Muscle of leg (tissue), 11 donors: Measurements from ENCODE around the gene SHC3. TPM values are rescaled to one million over a fixed set of nuclear protein-coding genes. Genes with fewer than 3 reads are reported as not detected.

Experiments used
- DNase-seq: peaks from one replicate; pipeline ENCODE4 v3.0.0; 2013
- H3K27ac ChIP-seq: one replicate; pipeline ENCODE4 v1.5.1; 2013; ENCODE audit warnings: mild to moderate bottlenecking, low read length, control low read depth
- H3K27me3 ChIP-seq: one replicate; pipeline ENCODE4 v1.6.1; 2013; ENCODE audit warnings: low read length; ENCODE audit not compliant: control insufficient read depth, insufficient read depth
- H3K36me3 ChIP-seq: one replicate; pipeline ENCODE4 v1.6.1; 2013; ENCODE audit warnings: low read length; ENCODE audit not compliant: control insufficient read depth, insufficient read depth
- H3K4me1 ChIP-seq: one replicate; pipeline ENCODE4 v1.6.1; 2013; ENCODE audit warnings: low read length; ENCODE audit not compliant: control insufficient read depth, insufficient read depth
- H3K4me3 ChIP-seq: one replicate; pipeline ENCODE4 v1.5.1; 2013; ENCODE audit warnings: low read length, control low read depth
- H3K9me3 ChIP-seq: replicated peaks from 2 replicates; pipeline ENCODE4 v1.6.1; 2013; ENCODE audit warnings: low read depth, low read length; ENCODE audit not compliant: control insufficient read depth
- WGBS: methylation state at CpG from one replicate; pipeline ENCODE4 v1.1.5; 2013; ENCODE audit warnings: missing lambda C conversion rate; ENCODE audit not compliant: insufficient coverage; 5-methylcytosine and 5-hydroxymethylcytosine counted together
- polyA plus RNA-seq, 8 donors: library from polyadenylated mRNA; unstranded; fragments of 120-200 nt; gene quantifications; one replicate each; pipeline versions ENCODE4 v1.2.1 to v1.2.3, GENCODE V29; 2013; ENCODE audit warnings: inconsistent platforms in 1 of 8, low replicate concordance in 1 of 8; ENCODE audit not compliant: insufficient read length in 8 of 8, insufficient read depth in 1 of 8
- total RNA-seq: library from RNA; stranded (reverse); fragments of 120-200 nt; gene quantifications from one replicate; pipeline ENCODE4 v1.2.4, GENCODE V29; 2013

The SHC3 gene
- total and polyA plus RNA-seq, 9 donors: 0.45 to 1.1 (median 0.65) TPM

DNA sequence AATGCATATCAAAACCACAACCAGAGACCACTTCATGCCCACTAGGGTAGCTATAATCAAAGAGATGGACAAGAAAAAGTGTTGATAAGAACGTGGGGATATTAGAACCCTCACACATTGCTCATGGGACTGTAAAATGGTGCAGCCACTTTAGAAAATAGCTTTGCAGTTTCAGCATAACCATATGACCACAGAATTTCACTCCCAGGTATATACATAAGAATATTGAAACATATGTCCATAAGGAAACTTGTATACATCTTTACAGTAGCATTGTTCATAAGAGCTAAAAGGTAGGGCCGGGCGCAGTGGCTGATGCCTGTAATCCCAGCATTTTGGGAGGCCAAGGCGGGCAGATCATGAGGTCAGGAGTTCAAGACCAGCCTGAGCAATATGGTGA, 131.0 kb downstream of the SHC3 start:
- Histone ChIP-seq H3K4me1 (no peaks in the 10 kb centered on the region), H3K36me3 (no peaks in the 10 kb centered on the region), H3K27me3 (no peaks in the 10 kb centered on the region), H3K9me3 (no peaks in the 10 kb centered on the region), H3K4me3 (no peak overlapping the region), H3K27ac (no peak overlapping the region)
- DNase-seq: no peak
- no CpG with 5 or more reads among the region's 4 CpGs for WGBS

DNA sequence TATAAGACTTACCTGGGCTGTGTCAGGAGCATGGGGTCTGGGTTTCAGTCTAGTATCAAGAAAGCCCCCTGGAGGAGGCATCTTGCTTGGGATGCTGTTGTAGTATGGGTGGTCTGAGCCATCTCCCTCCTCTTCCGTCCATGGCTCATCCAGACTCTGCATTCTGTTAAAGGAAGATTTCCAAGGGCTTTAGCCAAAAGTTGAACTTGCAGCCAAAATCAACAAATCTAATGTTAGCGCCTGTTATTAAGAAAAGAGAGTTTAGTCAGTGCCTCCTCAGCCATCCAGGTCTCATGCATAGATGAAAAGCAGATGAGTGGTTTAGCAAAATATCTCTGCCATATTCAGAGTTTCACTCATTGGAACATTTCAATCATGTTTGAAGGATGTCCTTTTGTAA, 131.8 kb downstream of the SHC3 start:
- Histone ChIP-seq H3K27me3 (no peaks in the 10 kb centered on the region), H3K27ac (no peak overlapping the region), H3K4me3 (no peak overlapping the region), H3K9me3 (no peaks in the 10 kb centered on the region), H3K36me3 (no peaks in the 10 kb centered on the region), H3K4me1 (no peaks in the 10 kb centered on the region)
- DNase-seq: peak; percentile 76
- WGBS: no CpG with 5 or more reads among the region's 2 CpGs

DNA sequence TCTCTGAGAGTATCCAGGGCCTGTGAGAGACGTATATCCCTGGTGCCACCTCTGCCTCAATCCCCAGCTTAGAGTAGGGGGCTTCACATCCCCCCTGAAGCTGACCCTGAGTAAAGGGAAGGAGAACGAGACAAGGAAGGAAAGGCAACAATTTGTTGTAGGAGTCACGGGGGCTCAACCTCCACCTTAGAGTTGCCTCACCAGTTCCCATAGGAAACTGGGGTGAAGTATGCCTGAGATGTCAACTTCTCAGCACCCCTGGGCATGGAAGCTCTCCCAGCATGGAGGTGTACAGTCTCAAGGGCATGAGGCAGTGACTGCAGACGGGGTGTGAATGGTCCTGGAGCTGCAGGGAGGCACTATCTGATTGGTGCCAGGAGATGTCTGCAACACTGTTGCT, 133.7 kb downstream of the SHC3 start:
- Histone ChIP-seq H3K9me3 (no peaks in the 10 kb centered on the region), H3K4me1 (no peaks in the 10 kb centered on the region), H3K27me3 (no peaks in the 10 kb centered on the region), H3K27ac (no peak overlapping the region), H3K36me3 (no peaks in the 10 kb centered on the region), H3K4me3 (no peak overlapping the region)
- no peak for DNase-seq
- no CpG with 5 or more reads among the region's 4 CpGs for WGBS

DNA sequence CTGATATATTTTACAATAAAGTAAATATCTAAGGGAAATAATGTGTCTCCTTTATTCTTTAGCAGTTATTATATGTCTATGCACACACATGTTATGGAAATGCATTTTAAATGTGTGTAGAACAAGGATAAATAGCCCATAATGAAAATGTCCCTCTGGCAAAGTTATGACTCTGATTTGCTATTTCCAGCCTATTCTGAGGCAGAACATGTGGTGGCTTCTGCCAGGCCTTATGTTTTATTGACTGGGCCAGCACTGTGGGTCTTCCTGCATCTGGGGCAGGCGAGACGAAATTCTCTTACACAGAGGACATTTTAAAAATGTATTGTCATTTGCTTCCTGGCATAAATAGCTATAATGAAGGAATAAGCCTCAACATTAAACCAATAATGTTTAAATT, 134.5 kb downstream of the SHC3 start:
- WGBS: no CpG with 5 or more reads among the region's 2 CpGs
- Histone ChIP-seq H3K4me1 (no peaks in the 10 kb centered on the region), H3K27me3 (no peaks in the 10 kb centered on the region), H3K4me3 (no peak overlapping the region), H3K36me3 (no peaks in the 10 kb centered on the region), H3K27ac (no peak overlapping the region), H3K9me3 (no peaks in the 10 kb centered on the region)
- DNase-seq: no peak

DNA sequence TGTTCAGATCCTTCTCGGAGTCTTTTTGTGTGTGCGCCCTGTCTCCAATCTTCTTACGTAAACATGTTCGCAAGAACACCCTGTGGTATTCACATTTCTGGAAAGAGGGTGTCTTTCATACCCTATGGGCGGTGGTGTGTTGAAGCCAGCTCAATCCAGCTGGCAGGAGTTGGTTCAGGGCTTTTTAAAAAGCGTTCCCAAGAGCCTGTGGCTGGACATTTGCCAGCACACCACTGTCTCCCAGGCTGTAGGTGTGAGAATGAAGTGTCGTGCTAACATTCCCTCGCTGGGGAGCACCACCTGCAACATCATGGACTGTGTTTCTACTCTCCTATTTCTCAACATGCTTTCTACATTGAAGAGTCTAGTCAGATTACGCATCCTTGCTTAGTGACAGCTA, 135.6 kb downstream of the SHC3 start:
- H3K9me3 ChIP-seq: no peaks in the 10 kb centered on the region
- H3K4me1 ChIP-seq: peaks cover 9% of the 10 kb centered on the region
- 82% methylated on average over 4 of the region's 9 CpGs for WGBS
- no peaks in the 10 kb centered on the region for H3K27me3 ChIP-seq
- DNase-seq: no peak
- no peak overlapping the region for H3K4me3 ChIP-seq
- H3K27ac ChIP-seq: no peak overlapping the region
- H3K36me3 ChIP-seq: no peaks in the 10 kb centered on the region

DNA sequence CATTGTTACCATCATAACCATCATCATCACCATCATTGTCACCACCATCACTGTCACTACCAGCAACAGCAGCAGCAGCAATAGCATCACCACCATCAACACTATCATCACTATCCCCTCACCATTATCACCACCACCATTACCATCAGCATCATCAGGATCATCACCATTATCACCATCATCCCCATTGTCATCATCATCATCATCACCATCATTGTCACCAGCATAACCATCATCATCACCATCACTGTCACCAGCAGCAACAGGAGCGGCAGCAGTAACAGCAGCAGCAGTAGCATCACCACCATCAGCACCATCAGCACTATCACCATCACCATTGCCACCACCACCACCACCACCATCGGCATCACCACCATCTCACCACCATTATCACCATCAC, 139.0 kb downstream of the SHC3 start:
- H3K27me3 ChIP-seq: no peaks in the 10 kb centered on the region
- no peak overlapping the region for H3K4me3 ChIP-seq
- no peaks in the 10 kb centered on the region for H3K9me3 ChIP-seq
- no peak overlapping the region for H3K27ac ChIP-seq
- H3K4me1 ChIP-seq: peaks cover 12% of the 10 kb centered on the region
- 100% methylated on average over 2 of the region's 2 CpGs for WGBS
- H3K36me3 ChIP-seq: no peaks in the 10 kb centered on the region
- DNase-seq: no peak

DNA sequence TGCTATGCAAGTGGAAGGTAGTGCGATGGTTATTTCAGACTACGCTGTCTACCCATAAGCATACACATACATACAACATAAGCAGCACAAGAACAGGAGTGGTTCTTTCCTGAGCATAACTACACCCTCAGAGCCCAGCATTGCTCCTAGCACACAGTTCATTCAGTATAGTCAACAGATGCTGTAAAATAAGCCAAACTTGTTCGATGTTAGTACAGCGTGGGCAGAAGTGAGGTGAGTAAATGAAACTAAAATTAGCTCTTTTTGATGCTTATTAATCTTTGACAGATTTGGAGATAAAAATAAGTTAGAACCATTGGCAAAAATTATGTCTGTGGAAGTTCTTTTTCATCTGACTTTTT, 139.5 kb downstream of the SHC3 start:
- Histone ChIP-seq H3K27ac (no peak overlapping the region), H3K27me3 (no peaks in the 10 kb centered on the region), H3K9me3 (no peaks in the 10 kb centered on the region), H3K36me3 (no peaks in the 10 kb centered on the region), H3K4me3 (no peak overlapping the region), H3K4me1 (peaks cover 12% of the 10 kb centered on the region)
- no peak for DNase-seq
- WGBS: no CpG with 5 or more reads among the region's 4 CpGs

DNA sequence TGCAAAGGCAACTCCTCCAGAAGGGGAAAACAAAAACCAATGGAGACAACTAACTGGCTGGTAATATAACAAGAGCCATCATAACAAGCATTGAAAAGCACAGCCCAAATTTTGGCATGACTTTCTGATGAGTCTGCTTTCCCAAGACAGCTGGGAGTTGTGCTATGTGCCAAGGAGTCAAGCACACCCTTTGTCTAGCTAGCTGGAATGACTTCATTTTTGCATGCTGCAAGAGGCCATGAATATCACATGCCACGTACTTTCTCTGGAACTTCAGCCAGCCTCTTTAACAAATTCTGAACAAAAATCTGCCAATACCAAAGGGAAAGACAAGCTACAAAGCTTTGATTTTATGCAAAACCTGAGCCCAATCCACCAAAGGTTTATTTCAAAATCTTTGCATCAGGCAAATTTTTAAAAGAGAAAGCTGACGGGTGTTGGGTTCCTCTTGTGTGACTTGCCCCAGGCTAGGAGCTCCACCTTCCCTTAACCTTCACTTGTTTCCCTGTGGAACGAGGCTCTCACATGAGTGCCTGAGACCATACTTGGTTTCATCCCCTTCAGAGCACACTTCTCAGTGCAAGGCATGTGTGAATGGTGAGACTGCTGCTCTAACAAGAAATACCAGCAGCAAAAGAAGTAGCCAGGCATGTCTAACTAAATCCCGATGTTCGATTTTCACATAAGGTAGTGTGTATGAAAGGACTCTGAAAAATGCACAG, 140.1 kb downstream of the SHC3 start:
- no peaks in the 10 kb centered on the region for H3K9me3 ChIP-seq
- H3K4me1 ChIP-seq: peaks cover 12% of the 10 kb centered on the region
- no peaks in the 10 kb centered on the region for H3K27me3 ChIP-seq
- 44% methylated on average over 1 of the region's 5 CpGs for WGBS
- H3K36me3 ChIP-seq: no peaks in the 10 kb centered on the region
- DNase-seq: peak; percentile 86
- H3K4me3 ChIP-seq: no peak overlapping the region
- peak overlapping the region; percentile 20 for H3K27ac ChIP-seq

DNA sequence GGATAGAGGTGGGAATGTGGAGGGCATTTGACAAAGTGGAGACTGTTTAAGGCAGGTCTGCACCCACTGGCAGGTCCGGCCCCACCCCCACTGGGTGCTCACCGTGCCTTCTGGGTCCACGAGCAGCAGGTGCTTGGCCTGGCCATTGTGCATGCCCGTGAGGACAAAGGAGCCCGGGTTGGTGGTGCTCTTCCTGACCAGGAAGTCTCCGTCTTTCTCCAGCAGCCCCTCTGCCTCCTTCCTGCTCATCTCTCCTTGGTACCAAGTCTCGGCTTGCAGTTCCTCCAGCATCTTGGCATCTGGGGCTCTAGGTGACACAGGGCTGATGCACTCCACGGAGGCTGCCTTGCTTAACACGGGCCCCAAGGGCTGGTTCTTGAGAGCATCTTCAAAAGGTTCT, 140.7 kb downstream of the SHC3 start:
- Histone ChIP-seq H3K36me3 (no peaks in the 10 kb centered on the region), H3K9me3 (no peaks in the 10 kb centered on the region), H3K27ac (no peak overlapping the region), H3K27me3 (no peaks in the 10 kb centered on the region), H3K4me1 (peaks cover 12% of the 10 kb centered on the region), H3K4me3 (no peak overlapping the region)
- no peak for DNase-seq
- WGBS: 82% methylated on average over 7 of the region's 9 CpGs

DNA sequence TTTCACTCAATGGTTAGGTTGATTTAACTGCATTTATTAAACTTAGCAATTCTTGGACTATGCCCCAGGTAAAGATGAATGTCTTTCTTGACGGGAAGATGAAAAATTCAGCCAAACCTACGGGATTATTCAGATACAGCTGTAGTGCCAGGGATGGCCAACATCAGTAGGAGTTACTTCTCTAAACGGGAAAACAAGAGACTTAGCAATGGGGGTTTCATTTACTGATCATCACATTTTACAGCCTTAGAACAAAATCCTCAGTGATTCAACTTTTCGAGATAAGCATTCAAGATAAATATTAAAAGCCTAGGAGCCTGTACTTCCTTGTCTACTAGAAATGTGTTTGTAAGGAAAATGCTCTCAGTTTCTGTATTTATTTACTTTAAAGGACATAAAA, 141.3 kb downstream of the SHC3 start:
- Histone ChIP-seq H3K9me3 (no peaks in the 10 kb centered on the region), H3K27ac (no peak overlapping the region), H3K36me3 (no peaks in the 10 kb centered on the region), H3K4me1 (peaks cover 12% of the 10 kb centered on the region), H3K27me3 (no peaks in the 10 kb centered on the region), H3K4me3 (no peak overlapping the region)
- no peak for DNase-seq
- WGBS: no CpG with 5 or more reads among the region's 4 CpGs

DNA sequence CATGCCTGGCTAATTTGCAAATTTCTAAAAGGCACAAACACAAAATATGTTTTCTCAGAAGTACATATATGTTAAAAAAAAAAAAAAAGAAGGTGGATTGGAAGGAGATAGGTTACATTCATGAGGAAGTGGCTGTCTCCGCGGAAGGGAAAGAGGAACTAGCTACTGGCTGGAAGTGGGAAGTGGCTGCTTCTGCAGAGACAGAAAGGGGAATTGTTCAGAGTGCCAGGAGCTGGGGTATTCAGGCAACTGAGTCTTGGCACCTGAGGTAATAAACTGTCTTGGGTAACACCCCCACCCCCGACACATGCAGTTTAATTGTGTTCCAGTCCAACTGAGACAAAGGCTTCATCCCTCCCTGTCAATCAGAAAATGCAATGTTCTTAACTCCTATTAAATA, 141.7 kb downstream of the SHC3 start:
- Histone ChIP-seq H3K27me3 (no peaks in the 10 kb centered on the region), H3K4me3 (no peak overlapping the region), H3K36me3 (no peaks in the 10 kb centered on the region), H3K9me3 (no peaks in the 10 kb centered on the region), H3K4me1 (peaks cover 12% of the 10 kb centered on the region), H3K27ac (no peak overlapping the region)
- WGBS: 79% methylated on average over 2 of the region's 3 CpGs
- DNase-seq: peak; percentile 65
